T-helper 9 cell (primary cell): ENCODE measurements around the gene CEBPZOS.

Experiments used
- DNase-seq: peaks from one replicate; pipeline ENCODE4 v3.0.0-alpha.2; 2020

The CEBPZOS gene

GRCh38 chr2:37244017-37244416 lies 47.7 kb downstream of the CEBPZOS start:
- DNase-seq = no peak

- no peak for DNase-seq
These were observed 48.5 kb downstream of the CEBPZOS start for GRCh38 chr2:37244755-37245154.

GRCh38 chr2:37246205-37246604 lies 49.9 kb downstream of the CEBPZOS start:
- DNase-seq = no peak

DNA sequence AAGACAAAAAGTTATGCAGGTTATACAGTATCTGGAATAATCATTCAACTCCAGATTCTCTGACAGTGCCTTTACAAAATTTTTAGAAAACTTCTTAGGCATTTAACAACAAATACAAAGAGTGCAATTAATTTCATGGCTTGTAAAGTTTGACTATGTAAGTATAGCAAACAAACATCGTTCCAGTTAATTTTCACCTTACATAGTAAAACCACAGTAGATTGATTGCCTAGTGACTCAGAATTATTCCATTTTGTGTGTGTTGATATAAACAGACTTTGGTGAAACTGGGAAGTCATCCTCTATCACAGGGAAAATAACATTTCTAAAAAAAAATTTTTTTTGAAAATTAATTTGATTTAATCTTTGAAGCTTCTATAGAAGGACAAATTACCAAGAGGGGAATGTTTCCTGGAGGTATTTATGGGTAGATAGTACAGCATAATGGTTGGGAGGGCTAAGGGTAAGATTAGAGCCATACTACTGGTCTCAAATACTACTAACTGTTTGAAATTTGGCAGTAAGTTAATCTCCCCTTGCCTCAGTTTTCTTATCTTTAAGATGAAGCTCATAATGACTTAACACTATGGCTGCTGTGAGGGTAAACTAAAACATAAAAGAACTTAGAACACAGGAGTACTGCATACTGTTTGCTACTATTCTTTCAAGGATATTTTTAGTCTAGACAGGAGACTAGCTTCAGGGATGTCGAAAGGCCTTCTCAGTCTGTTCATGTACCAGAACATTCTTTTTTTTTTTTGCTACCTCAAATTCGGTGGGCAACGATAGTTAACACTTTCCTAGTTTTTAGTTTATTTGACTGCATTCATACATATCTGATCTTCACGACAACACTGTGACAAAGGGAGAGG lies 54.8 kb downstream of the CEBPZOS start:
- DNase-seq = no peak
